Mesenchymal stem cell (in vitro differentiated cells and primary cell): ENCODE results near the gene SUN2.

Experiments used
- DNase-seq: peaks from one replicate; pipeline ENCODE4 v3.0.0-alpha.2; 2013
- H2AFZ ChIP-seq: one replicate; pipeline ENCODE4 v1.6.1; 2013; ENCODE audit warnings: low read depth, mild to moderate bottlenecking, control low read depth, inconsistent platforms, low read length, moderate library complexity
- H2AK5ac ChIP-seq: 2 replicates; pipeline ENCODE4 v1.6.1; 2013; ENCODE audit warnings: low read length, moderate library complexity, mild to moderate bottlenecking, inconsistent platforms; ENCODE audit not compliant: severe bottlenecking
- H2BK120ac ChIP-seq: one replicate; pipeline ENCODE4 v1.6.1; 2013; ENCODE audit warnings: low read depth, mild to moderate bottlenecking, inconsistent platforms, low read length, moderate library complexity
- H2BK12ac ChIP-seq, 2 experiments: one replicate each; pipeline ENCODE4 v1.6.1; 2013; ENCODE audit warnings: inconsistent platforms in 2 of 2, low read length in 2 of 2, mild to moderate bottlenecking in 2 of 2, moderate library complexity in 2 of 2, control low read depth in 1 of 2
- H2BK15ac ChIP-seq: one replicate; pipeline ENCODE4 v1.6.1; 2013; ENCODE audit warnings: mild to moderate bottlenecking, low read depth, inconsistent platforms; ENCODE audit not compliant: poor library complexity, severe bottlenecking
- H2BK5ac ChIP-seq: 2 replicates; pipeline ENCODE4 v1.6.1; 2013; ENCODE audit warnings: low read depth, mild to moderate bottlenecking, low read length, control low read depth, inconsistent platforms; ENCODE audit not compliant: poor library complexity, severe bottlenecking
- H3K14ac ChIP-seq, 2 experiments: one replicate each; pipeline ENCODE4 v1.6.1; 2013; ENCODE audit warnings: inconsistent platforms in 2 of 2, low read length in 2 of 2, control low read depth in 1 of 2, mild to moderate bottlenecking in 1 of 2, moderate library complexity in 1 of 2
- H3K18ac ChIP-seq, 2 experiments: one replicate each; pipeline ENCODE4 v1.6.1; 2013; ENCODE audit warnings: inconsistent platforms in 2 of 2, low read length in 2 of 2, control low read depth in 1 of 2, low read depth in 1 of 2, mild to moderate bottlenecking in 1 of 2
- H3K23ac ChIP-seq, 2 experiments: one replicate each; pipeline ENCODE4 v1.6.1; 2013; ENCODE audit warnings: inconsistent platforms in 2 of 2, low read length in 2 of 2, mild to moderate bottlenecking in 2 of 2, moderate library complexity in 2 of 2, control low read depth in 1 of 2
- H3K27ac ChIP-seq: 2 replicates; pipeline ENCODE4 v1.5.1; 2013; ENCODE audit warnings: mild to moderate bottlenecking, moderate library complexity, low read length, control low read depth, inconsistent platforms; ENCODE audit not compliant: poor library complexity, severe bottlenecking
- H3K27me3 ChIP-seq, 2 experiments: 2 replicates each; pipeline versions ENCODE4 v1.6.1 to v1.7.0; 2013; ENCODE audit warnings: low read length in 2 of 2, mild to moderate bottlenecking in 2 of 2, moderate library complexity in 2 of 2, control low read depth in 1 of 2, inconsistent platforms in 1 of 2; ENCODE audit not compliant: control insufficient read depth in 1 of 2, insufficient read depth in 1 of 2
- H3K36me3 ChIP-seq, 2 experiments: 2 replicates each; pipeline versions ENCODE4 v1.6.1 to v1.7.0; 2013; ENCODE audit warnings: low read length in 2 of 2, control low read depth in 1 of 2, inconsistent platforms in 1 of 2, low read depth in 1 of 2, mild to moderate bottlenecking in 1 of 2; ENCODE audit not compliant: insufficient read depth in 2 of 2, control insufficient read depth in 1 of 2
- H3K4ac ChIP-seq, 2 experiments: one replicate each; pipeline ENCODE4 v1.6.1; 2013; ENCODE audit warnings: inconsistent platforms in 2 of 2, low read length in 2 of 2, mild to moderate bottlenecking in 2 of 2, moderate library complexity in 2 of 2, control low read depth in 1 of 2, low read depth in 1 of 2
- H3K4me1 ChIP-seq: 2 replicates; pipeline ENCODE4 v1.6.1; 2013; ENCODE audit warnings: low read depth, low read length, control low read depth; ENCODE audit not compliant: control insufficient read depth, insufficient read depth
- H3K4me2 ChIP-seq: 2 replicates; pipeline ENCODE4 v1.6.1; 2013; ENCODE audit warnings: low read length, mild to moderate bottlenecking, inconsistent platforms; ENCODE audit not compliant: poor library complexity, severe bottlenecking
- H3K4me3 ChIP-seq, 2 experiments: 2 replicates each; pipeline versions ENCODE4 v1.5.1 to v1.7.0; 2013; ENCODE audit warnings: low read length in 2 of 2, mild to moderate bottlenecking in 2 of 2, control low read depth in 1 of 2, low read depth in 1 of 2; ENCODE audit not compliant: insufficient read depth in 1 of 2
- H3K79me1 ChIP-seq: replicated peaks from 2 replicates; pipeline ENCODE4 v1.6.1; 2013; ENCODE audit warnings: mild to moderate bottlenecking, control low read depth, low read length, inconsistent platforms; ENCODE audit not compliant: poor library complexity, severe bottlenecking
- H3K9ac ChIP-seq: 2 replicates; pipeline ENCODE4 v1.7.0; 2013; ENCODE audit warnings: mild to moderate bottlenecking, low read length, moderate library complexity
- H3K9me3 ChIP-seq: 2 replicates; pipeline ENCODE4 v1.7.0; 2013; ENCODE audit warnings: mild to moderate bottlenecking, low read length; ENCODE audit not compliant: control insufficient read depth
- H4K8ac ChIP-seq: one replicate; pipeline ENCODE4 v1.6.1; 2013; ENCODE audit warnings: inconsistent platforms, mild to moderate bottlenecking, low read length, moderate library complexity
- H4K91ac ChIP-seq: one replicate; pipeline ENCODE4 v1.6.1; 2013; ENCODE audit warnings: mild to moderate bottlenecking, low read length, inconsistent platforms
- WGBS: methylation state at CpG from one replicate; pipeline ENCODE4 v1.1.7; 2013; ENCODE audit warnings: mixed read lengths; 5-methylcytosine and 5-hydroxymethylcytosine counted together

Gene SUN2

GRCh38 chr22:38696606-38697424, 59.0 kb downstream of the SUN2 start:
- Histone ChIP-seq H3K9ac (peak overlapping the region; percentile 66), H3K4me1 (peaks cover 18% of the 10 kb centered on the region), H2AFZ (no peak overlapping the region), H2BK15ac (no peak overlapping the region), H3K27me3 (no peaks in the 10 kb centered on the region), H2AK5ac (peak overlapping the region; percentile 47), H3K27ac (peak overlapping the region; percentile 79), H3K4ac (no peak overlapping the region), H3K18ac (no peak overlapping the region), H3K23ac (no peak overlapping the region), H3K36me3 (peaks cover 0 to 37% of the 10 kb centered on the region in 2 experiments), H2BK120ac (no peak overlapping the region), H2BK12ac (no peak overlapping the region), H4K8ac (no peak overlapping the region), H3K9me3 (no peaks in the 10 kb centered on the region), H3K4me2 (peak overlapping the region; percentile 60), H3K14ac (no peak overlapping the region), H3K79me1 (peaks cover 7% of the 10 kb centered on the region), H4K91ac (no peak overlapping the region), H2BK5ac (no peak overlapping the region), H3K4me3 (peak overlapping the region in 1 of 2 experiments; percentile 30)
- WGBS = 23% methylated on average over 3 of the region's 3 CpGs
- peak; percentile 73 for DNase-seq

DNA sequence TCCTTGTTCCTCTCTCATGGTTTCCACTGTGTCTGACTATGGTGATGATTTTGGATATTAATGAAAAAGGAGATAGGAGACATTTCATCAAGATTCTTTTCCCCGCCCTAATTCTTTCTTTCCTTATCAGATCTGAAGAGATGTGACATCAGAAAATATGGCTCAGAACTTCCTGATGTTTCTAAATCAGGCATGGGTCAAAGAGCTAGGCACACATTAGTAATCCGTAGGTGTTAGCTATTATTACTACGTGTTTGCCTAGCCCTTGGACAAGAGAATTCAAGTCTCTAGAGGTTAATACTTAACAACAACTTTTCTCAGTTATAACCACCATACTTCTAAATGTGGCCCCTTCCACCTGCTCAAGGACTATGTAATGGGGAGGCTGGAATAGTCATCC, 60.9 kb downstream of the SUN2 start:
- Histone ChIP-seq H2BK15ac (no peak overlapping the region), H2BK120ac (no peak overlapping the region), H3K36me3 (peaks cover 11 to 53% of the 10 kb centered on the region in 2 experiments), H3K4me2 (no peak overlapping the region), H3K18ac (no peak overlapping the region), H3K4ac (no peak overlapping the region), H3K27ac (no peak overlapping the region), H2BK5ac (no peak overlapping the region), H4K8ac (no peak overlapping the region), H3K4me1 (peaks cover 12% of the 10 kb centered on the region), H3K4me3 (no peak overlapping the region), H3K14ac (no peak overlapping the region), H3K79me1 (peaks cover 8% of the 10 kb centered on the region), H4K91ac (no peak overlapping the region), H2BK12ac (no peak overlapping the region), H2AFZ (no peak overlapping the region), H3K9me3 (no peaks in the 10 kb centered on the region), H2AK5ac (no peak overlapping the region), H3K23ac (no peak overlapping the region), H3K27me3 (no peaks in the 10 kb centered on the region), H3K9ac (no peak overlapping the region)
- DNase-seq = no peak
- 68% methylated on average over 2 of the region's 3 CpGs for WGBS

- H3K4ac ChIP-seq = no peak overlapping the region
- no peak overlapping the region for H3K4me3 ChIP-seq
- 37% methylated on average over 2 of the region's 2 CpGs for WGBS
- no peak overlapping the region for H2BK5ac ChIP-seq
- no peak overlapping the region for H2BK12ac ChIP-seq
- H2AFZ ChIP-seq = no peak overlapping the region
- no peak overlapping the region for H3K18ac ChIP-seq
- H2BK15ac ChIP-seq = no peak overlapping the region
- no peak overlapping the region for H3K23ac ChIP-seq
- no peak overlapping the region for H3K4me2 ChIP-seq
- H3K27me3 ChIP-seq = no peaks in the 10 kb centered on the region
- H3K79me1 ChIP-seq = peaks cover 12% of the 10 kb centered on the region
- no peak overlapping the region for H3K9ac ChIP-seq
- no peak overlapping the region for H2BK120ac ChIP-seq
- H4K91ac ChIP-seq = no peak overlapping the region
- peaks cover 14% of the 10 kb centered on the region for H3K4me1 ChIP-seq
- no peak overlapping the region for H4K8ac ChIP-seq
- peaks cover 15 to 58% of the 10 kb centered on the region in 2 experiments for H3K36me3 ChIP-seq
- peak; percentile 93 for DNase-seq
- H3K9me3 ChIP-seq = no peaks in the 10 kb centered on the region
- H3K14ac ChIP-seq = no peak overlapping the region
- H2AK5ac ChIP-seq = no peak overlapping the region
- H3K27ac ChIP-seq = no peak overlapping the region
Measured at GRCh38 chr22:38694049-38694448, 61.7 kb downstream of the SUN2 start.

- peaks cover 38% of the 10 kb centered on the region for H3K79me1 ChIP-seq
- H3K4me2 ChIP-seq = no peak overlapping the region
- no peak overlapping the region for H2BK12ac ChIP-seq
- no peak overlapping the region for H3K18ac ChIP-seq
- H3K4ac ChIP-seq = no peak overlapping the region
- H3K4me3 ChIP-seq = no peak overlapping the region
- no peak overlapping the region for H3K14ac ChIP-seq
- H2BK15ac ChIP-seq = no peak overlapping the region
- no CpG with 5 or more reads among the region's 1 CpG for WGBS
- DNase-seq = no peak
- peaks cover 2% of the 10 kb centered on the region for H3K4me1 ChIP-seq
- H4K8ac ChIP-seq = no peak overlapping the region
- H3K36me3 ChIP-seq = peaks cover 46 to 87% of the 10 kb centered on the region in 2 experiments
- H3K23ac ChIP-seq = no peak overlapping the region
- no peak overlapping the region for H3K9ac ChIP-seq
- no peaks in the 10 kb centered on the region for H3K27me3 ChIP-seq
- H2BK120ac ChIP-seq = no peak overlapping the region
- H4K91ac ChIP-seq = no peak overlapping the region
- no peaks in the 10 kb centered on the region for H3K9me3 ChIP-seq
- H2AFZ ChIP-seq = no peak overlapping the region
- H2BK5ac ChIP-seq = no peak overlapping the region
- H2AK5ac ChIP-seq = no peak overlapping the region
- no peak overlapping the region for H3K27ac ChIP-seq
Measured at GRCh38 chr22:38689651-38690050, 66.1 kb downstream of the SUN2 start.
